ENCODE measurements around the gene PLEKHA6.
A peak's percentile ranks its signal among the peaks of the same experiment; 100 is the strongest.

PLEKHA6 gene

DNA sequence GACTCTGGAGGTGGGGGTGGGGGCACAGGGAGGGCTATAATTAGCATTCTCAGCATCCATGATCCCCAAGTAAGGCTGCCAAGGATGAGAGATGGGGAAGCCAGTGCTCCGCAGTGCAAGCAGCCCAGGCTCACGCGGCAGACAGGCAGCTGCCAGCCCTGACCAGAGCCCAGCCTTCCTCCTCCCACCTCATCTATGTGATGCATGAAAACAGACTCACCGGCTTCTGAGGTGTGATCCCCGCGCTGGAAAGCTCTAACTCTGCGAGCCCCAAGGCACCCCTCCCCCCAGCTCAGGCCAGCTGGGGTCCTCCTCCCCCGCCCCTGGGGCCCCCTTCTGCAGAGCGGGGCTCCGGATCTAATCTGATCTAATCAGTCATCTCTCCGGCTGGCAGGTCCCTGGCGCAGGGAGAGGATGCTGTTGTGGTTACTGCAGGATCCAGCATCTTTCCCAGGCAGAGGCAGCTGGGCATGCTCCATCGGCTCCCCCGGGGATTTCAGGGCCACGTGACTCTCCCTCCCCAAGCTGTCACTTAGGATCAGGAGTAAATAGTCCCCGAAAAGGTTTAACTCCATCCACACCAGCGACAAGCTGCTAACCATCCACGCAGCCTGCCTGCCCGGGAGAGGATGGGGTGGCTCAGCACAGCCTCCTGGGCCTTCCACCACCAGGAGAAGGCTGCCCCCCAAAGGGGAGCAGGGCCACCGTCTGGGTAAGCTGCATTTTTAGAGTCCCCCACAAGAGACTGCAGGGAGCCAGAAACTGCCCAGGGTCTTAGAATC lies at the start of gene PLEKHA6:
Gene PLEKHA6 (minus strand): TSS at position 456 of the 782 bp plus-strand sequence. CDS start 86,202 bp downstream, outside the sequence.
- DNase-seq = peak; percentile 26

GRCh38 chr1:204409123-204409522 lies 49.4 kb upstream of the PLEKHA6 start:
- no peak for DNase-seq

DNA sequence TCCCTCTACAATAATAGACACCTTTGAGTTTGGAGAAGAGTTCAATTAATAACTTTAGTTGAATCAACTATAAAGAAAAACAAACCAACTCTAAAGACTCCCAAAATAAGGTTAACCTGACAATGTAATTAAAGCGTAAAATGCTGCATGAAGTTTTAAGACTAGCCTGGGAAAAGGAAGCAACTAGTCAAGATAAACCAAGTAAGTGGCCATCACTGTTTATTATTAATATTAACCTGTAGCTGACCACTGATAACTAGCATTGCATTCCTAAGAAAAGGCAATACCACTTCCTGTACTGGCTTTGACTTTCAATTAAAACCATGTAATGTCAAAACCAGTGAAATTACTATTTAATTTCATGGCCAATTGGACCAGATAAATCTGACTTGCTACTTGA lies 48.9 kb upstream of the PLEKHA6 start:
- DNase-seq = no peak

- peak; percentile 39 for DNase-seq
Observed at GRCh38 chr1:204408074-204408507, 48.4 kb upstream of the PLEKHA6 start.

DNA sequence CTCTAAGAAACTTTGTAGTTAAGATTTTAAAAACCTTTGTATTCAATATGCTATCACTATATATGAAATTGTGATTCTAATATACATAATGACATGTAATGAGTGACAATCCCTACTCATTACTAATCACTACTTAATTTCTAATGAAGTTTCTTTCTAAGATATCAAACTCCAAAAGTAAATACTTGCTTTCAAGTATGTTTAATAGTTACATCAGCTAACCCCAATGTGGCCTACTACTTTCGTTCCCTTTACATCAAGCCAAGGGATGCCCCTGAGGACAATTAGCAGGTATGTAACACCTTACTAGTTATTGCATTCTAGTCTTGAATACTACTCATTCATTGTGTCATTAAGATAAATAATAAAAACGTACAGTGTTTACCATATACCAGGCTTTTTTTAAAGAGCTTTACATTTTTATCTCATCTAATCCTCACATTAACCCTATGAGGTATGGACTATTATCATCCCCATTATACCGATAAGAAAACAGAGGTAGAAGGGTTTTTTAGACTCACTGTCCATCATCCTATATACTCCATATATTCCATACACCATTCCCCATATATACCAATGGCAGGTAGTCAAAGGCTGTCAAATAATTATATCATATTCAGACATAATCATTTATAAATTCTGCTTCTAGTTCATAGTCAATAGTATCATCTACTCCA lies 47.7 kb upstream of the PLEKHA6 start:
- no peak for DNase-seq

- DNase-seq = no peak
Observed at GRCh38 chr1:204406621-204407020, 46.9 kb upstream of the PLEKHA6 start.

- no peak for DNase-seq
Observed at GRCh38 chr1:204405988-204406387, 46.3 kb upstream of the PLEKHA6 start.

GRCh38 chr1:204404629-204405028 lies 44.9 kb upstream of the PLEKHA6 start:
- peak; percentile 14 for DNase-seq

DNA sequence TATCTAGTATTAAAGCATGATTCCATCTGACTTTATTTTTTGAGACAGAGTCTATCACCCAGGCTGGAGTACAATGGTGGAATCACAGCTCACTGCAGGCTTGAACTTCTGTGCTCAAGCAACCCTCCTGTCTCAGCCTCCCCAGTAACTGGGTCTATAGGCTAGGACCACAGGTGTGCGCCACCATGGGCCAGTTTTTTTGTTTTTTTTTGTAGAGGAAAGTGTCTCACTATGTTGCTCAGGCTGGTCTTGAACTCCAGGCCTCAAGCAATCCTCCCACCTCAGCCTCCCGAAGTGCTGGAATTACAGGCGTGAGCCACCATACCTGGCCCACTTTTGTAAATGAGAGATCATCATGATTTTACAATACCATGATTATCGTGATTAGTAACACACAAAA lies 42.7 kb upstream of the PLEKHA6 start:
- no peak for DNase-seq

GRCh38 chr1:204401730-204402129 lies 42.0 kb upstream of the PLEKHA6 start:
- no peak for DNase-seq

DNA sequence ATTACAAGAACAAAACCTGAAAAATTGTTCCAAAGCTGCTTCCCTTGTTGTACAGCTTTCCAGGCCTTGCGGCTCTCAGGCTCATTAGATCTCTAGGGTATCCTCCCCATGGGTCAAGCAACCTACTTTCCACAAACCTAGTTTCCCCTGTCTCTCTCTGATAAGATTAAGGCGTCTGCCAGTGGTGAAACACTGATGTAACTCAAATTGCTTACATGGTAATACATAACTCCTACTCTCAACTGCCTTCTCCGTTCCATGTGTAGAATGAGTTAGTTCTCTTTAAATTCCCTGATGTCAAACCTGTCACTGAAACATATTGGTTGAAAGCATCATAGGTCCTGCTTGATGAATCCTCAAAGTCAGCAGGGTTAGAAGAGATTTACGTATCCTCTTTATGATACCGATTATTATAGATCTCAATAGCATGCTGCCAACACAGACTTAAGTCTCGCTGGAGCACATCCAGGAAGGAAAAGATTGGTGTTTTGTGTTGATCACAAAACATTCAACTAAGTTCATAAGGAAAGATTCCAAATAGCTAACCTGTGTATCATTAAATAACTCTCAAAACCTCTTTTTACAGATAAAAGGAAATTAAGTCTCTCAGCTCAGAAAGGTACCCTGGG lies 41.3 kb upstream of the PLEKHA6 start:
- no peak for DNase-seq

DNA sequence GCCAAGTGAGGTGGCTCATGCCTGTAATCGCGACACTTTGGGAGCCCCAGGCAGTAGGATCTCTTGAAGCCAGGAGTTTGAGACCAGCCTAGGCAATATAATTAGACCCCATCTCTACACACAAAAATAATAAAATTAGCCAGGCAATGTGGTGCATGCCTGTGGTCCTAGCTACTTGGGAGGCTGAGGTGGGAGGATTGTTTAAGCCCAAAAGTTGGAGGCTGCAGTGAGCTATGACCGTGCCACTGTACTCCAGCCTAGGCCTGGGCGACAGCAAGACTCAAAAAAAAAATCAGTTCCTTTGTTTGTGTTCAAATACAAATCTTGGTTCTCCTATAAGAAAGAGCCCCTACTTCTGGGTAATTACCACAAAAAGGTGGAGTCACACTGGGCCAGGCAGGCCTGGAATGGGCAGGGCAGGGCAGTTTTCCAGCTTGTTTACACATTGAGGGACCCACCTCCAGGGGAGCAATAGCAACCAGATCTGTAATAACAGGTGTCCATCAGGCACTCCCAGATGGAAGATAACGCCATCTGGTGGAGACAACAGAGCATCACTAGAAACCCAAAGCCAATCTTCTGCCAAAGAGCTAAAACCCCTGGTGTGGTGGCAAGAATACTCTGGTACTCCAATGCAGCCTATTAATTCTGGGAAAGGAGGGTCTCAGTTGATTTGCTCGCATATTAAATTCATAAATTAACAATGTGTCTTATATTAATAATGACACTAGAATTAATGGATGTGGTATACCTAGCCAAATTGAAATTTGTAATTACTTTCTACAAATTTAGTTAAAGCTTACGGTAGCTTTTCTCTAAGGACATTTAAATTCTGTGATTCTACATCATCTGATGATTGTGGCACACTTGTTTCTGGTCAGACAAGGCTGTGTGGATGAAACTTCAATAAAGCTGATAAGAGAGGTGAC lies 38.7 kb upstream of the PLEKHA6 start:
- peak; percentile 93 for DNase-seq

DNA sequence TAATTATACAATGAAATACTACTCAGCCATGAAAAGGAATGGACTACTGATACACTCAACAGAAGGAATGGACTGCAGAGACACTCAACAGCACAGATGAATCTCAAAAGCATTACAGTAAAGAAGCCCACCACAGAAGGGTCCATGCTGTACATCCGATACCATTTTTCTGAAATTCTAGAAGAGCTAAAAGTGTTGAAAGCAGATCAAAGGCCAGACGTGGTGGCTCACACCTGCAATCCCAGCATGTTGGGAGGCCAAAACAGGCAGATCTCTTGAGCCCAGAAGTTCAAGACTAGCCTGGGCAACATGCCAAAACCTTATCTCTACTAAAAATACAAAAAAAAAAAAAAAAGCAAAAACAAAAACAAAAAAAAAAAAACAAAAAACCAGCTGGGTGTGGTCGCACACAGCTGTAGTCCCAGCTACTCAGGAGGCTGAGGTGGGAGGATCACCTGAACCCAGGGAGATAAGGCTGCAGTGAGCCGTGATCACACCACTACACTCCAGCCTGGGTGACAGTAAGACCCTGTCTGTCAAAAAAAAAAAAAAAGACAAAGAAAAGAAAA lies 36.4 kb upstream of the PLEKHA6 start:
- DNase-seq = no peak

- DNase-seq = no peak
Observed at GRCh38 chr1:204391629-204392028, 31.9 kb upstream of the PLEKHA6 start.

- DNase-seq = no peak
Observed at GRCh38 chr1:204390751-204391466, 31.2 kb upstream of the PLEKHA6 start.

GRCh38 chr1:204385727-204386126 lies 26.0 kb upstream of the PLEKHA6 start:
- no peak for DNase-seq

- DNase-seq = no peak
Observed at GRCh38 chr1:204384636-204385352, 25.1 kb upstream of the PLEKHA6 start.

GRCh38 chr1:204383163-204383904 lies 23.6 kb upstream of the PLEKHA6 start:
- no peak for DNase-seq

DNA sequence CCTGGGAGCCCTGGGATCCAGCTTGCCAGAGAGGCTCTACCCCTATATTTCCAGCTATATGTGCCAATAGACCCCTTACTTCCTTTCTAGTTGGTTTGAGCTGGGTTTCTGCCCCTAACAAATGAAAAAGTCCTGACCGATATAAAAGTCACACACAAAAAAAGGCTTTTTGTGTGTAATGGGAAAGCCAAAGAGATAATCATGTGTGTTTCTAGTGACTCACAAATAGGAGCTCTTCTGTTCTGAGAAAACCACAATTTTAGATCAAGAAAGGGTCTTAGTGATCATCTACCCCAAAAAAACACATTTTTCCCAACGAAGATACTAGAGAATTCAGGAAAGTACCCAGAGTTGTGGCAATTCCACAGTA lies 23.0 kb upstream of the PLEKHA6 start:
- DNase-seq = no peak

DNA sequence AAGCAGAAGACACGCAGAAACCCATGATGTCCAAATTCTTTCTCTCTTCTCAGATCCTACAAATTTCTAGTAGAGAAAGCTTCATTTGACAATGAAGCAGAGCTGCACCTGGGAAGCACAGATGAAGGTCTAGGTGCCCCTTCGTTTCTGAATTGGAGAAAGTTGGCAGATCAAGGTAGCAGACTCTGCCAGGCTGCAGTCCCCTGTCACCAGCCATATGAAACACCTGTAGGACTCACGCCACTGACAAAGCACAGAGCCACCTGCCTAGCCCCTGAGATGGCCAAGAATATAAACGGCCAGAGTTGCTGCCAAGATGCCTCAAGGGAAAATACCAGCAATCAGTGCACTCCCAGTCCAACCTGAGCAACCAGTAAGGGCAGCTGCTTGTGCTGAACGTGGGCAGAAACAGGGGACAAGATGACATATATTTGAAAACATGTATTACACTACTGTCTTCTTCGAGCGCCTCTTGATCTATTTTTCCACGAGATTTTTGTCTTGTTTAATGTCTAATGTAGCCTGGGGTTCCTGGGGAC lies 20.6 kb upstream of the PLEKHA6 start:
- no peak for DNase-seq

Measured in NCI-H510A treated with DMSO at 0.1 percent for 48 hours (cell line).